GM12878 (cell line): ENCODE measurements around the gene LITAF. TPM values are rescaled to one million over a fixed set of nuclear protein-coding genes. Genes with fewer than 3 reads are reported as not detected.

ENCODE experiments used
- ATAC-seq: fragments of 200-7000 bp; cut with Tn5 transposase; 3 replicates; pipeline ENCODE4 v1.9.1; 2020; ENCODE audit warnings: mild to moderate bottlenecking, moderate library complexity
- BruUV-seq: library from RNA; stranded (reverse); fragments of 400-500 nt; replicated peaks from 2 replicates; lab custom pipeline; 2021; lab: Mats Ljungman, UMichigan
- CTCF ChIA-PET: fragments of 300-600 bp; sonication (Branson Sonifier 250); formaldehyde crosslinking; extraction: SDS; loops from one replicate; lab custom pipeline; 2021; ENCODE audit warnings: inconsistent platforms; lab: Yijun Ruan, JAX
- POLR2A ChIA-PET: fragments of 350-600 bp; formaldehyde crosslinking; extraction: SDS; loops from one replicate; lab custom pipeline; 2021; ENCODE audit warnings: inconsistent platforms; lab: Charles Lee
- RAD21 ChIA-PET: fragments of 300-600 bp; sonication (Branson Sonifier 250); formaldehyde crosslinking; loops from one replicate; lab custom pipeline; 2023; ENCODE audit warnings: antibody characterized with exemption; ENCODE audit not compliant: unreplicated experiment; lab: Charles Lee
- SMC1A ChIA-PET: fragments of 300-600 bp; sonication (Branson Sonifier 250); formaldehyde crosslinking; loops from one replicate; lab custom pipeline; 2023; ENCODE audit not compliant: unreplicated experiment, uncharacterized antibody; lab: Charles Lee
- DNase-seq: peaks from one replicate; pipeline ENCODE4 v3.0.0-alpha.2; 2011; ENCODE audit warnings: low read depth, low spot score
- FAIRE-seq: peaks from 3 replicates; lab custom pipeline; 2011; peaks lifted over from hg19 to GRCh38; lab: Jason Lieb, UNC
- H2AFZ ChIP-seq: 2 replicates; pipeline ENCODE4 v1.6.0; 2011; ENCODE audit warnings: low read depth, low read length, control low read depth; ENCODE audit not compliant: control insufficient read depth
- H3K27ac ChIP-seq: 2 replicates; pipeline ENCODE4 v1.5.1; 2011; ENCODE audit warnings: control low read depth; ENCODE audit not compliant: control insufficient read depth, insufficient read depth
- H3K27me3 ChIP-seq, 2 experiments: replicated peaks in 1 of 2; 2 replicates each; pipeline versions ENCODE4 v1.6.0 to v1.6.1; 2011; ENCODE audit warnings: low read length in 1 of 2; ENCODE audit not compliant: control insufficient read depth in 2 of 2, insufficient read depth in 2 of 2
- H3K36me3 ChIP-seq, 2 experiments: 2 replicates each; pipeline ENCODE4 v1.5.1; 2011; ENCODE audit warnings: low read length in 1 of 2; ENCODE audit not compliant: control insufficient read depth in 2 of 2, insufficient read depth in 2 of 2
- H3K4me1 ChIP-seq: 2 replicates; pipeline ENCODE4 v1.6.1; 2011; ENCODE audit warnings: mild to moderate bottlenecking, low read length, moderate library complexity, mixed read lengths; ENCODE audit not compliant: control insufficient read depth, insufficient read depth
- H3K4me2 ChIP-seq: 2 replicates; pipeline ENCODE4 v1.6.0; 2011; ENCODE audit warnings: control low read depth; ENCODE audit not compliant: control insufficient read depth, insufficient read depth
- H3K4me3 ChIP-seq: fragments of 200-600 bp; sonication (generic); 2 replicates; pipeline ENCODE4 v1.5.1; 2016
- H3K79me2 ChIP-seq: 2 replicates; pipeline ENCODE4 v1.6.0; 2011; ENCODE audit warnings: low read length; ENCODE audit not compliant: control insufficient read depth, insufficient read depth
- H3K9ac ChIP-seq: 2 replicates; pipeline ENCODE4 v1.8.0; 2011; ENCODE audit warnings: low read length, control low read depth, mixed read lengths; ENCODE audit not compliant: control insufficient read depth, insufficient read depth
- H3K9me3 ChIP-seq: replicated peaks from 3 replicates; pipeline ENCODE4 v1.5.1; 2011; ENCODE audit warnings: mild to moderate bottlenecking, low read length; ENCODE audit not compliant: control insufficient read depth, insufficient read depth
- H4K20me1 ChIP-seq: 2 replicates; pipeline ENCODE4 v1.6.0; 2011; ENCODE audit not compliant: control insufficient read depth, insufficient read depth
- REST ChIP-seq: IDR thresholded peaks from 2 replicates; pipeline ENCODE4 v1.6.1; 2012; ENCODE audit warnings: mild to moderate bottlenecking, low read depth, low read length
- SMAD1 ChIP-seq: fragments of 450-650 bp; IDR thresholded peaks from 2 replicates; pipeline ENCODE4 v1.6.1; 2018; ENCODE audit warnings: mild to moderate bottlenecking, low read depth; ENCODE audit not compliant: partially characterized antibody
- WGBS: methylation state at CpG from one replicate; pipeline ENCODE4 v1.1.6; 2016; ENCODE audit warnings: low lambda C conversion rate; ENCODE audit not compliant: insufficient replicate concordance, insufficient coverage; ENCODE audit errors: missing lambda C conversion rate; 5-methylcytosine and 5-hydroxymethylcytosine counted together
- in situ Hi-C: fragments of 300-500 bp; cut with MboI; formaldehyde crosslinking; loops from 9 replicates; pipeline ENCODE4 v1.14.3; 2018; ENCODE audit warnings: mixed read lengths
- intact Hi-C: fragments of 100-400 bp; cut with micrococcal nuclease; formaldehyde crosslinking; loops from one replicate; pipeline ENCODE4 v1.14.2; 2022; ENCODE audit not compliant: unreplicated experiment
- polyA plus RNA-seq, 11 experiments: library from polyadenylated mRNA; depleted of rRNA in 4 of 11; unstranded in 6 of 11; stranded (reverse) in 5 of 11; fragments of >200 nt; fragmentation: Nextera tagmentation in 4 of 11; fragmentation: Illumina TruSeq in 1 of 11; extraction: Ambion mirVana in 4 of 11; extraction: Trizol in 1 of 11; gene quantifications; 1 replicate in 1 of 11; 2 replicates in 10 of 11; pipeline versions ENCODE4 v1.2.1 to v1.2.3, GENCODE V29; 2011 to 2016; ENCODE audit warnings: inconsistent platforms in 2 of 11, missing spikeins in 2 of 11, low read depth in 1 of 11
- total RNA-seq, 4 experiments: library from RNA; depleted of rRNA in 3 of 4; stranded (reverse); fragments of >200 nt in 3 of 4; fragmentation: Illumina TruSeq in 1 of 4; extraction: Trizol in 1 of 4; gene quantifications; 2 replicates each; pipeline versions ENCODE4 v1.2.1 to v1.2.3, GENCODE V29; 2013 to 2021

LITAF gene
- total and polyA plus RNA-seq, 10 of the 15 experiments (the other 5 are each of a cell fraction or from before 2014, with no cell fraction given), result 99.2 to 211 (median 147) TPM

GRCh38 chr16:11601911-11602310, 15.2 kb upstream of the LITAF start:
- no peak for DNase-seq
- Histone ChIP-seq H3K9ac (no peak overlapping the region), H3K27ac (no peak overlapping the region), H3K4me2 (no peak overlapping the region), H3K4me1 (no peaks in the 10 kb centered on the region), H3K27me3 (no peaks in the 10 kb centered on the region), H2AFZ (no peak overlapping the region), H3K79me2 (no peaks in the 10 kb centered on the region), H3K4me3 (no peak overlapping the region), H4K20me1 (no peaks in the 10 kb centered on the region), H3K9me3 (no peaks in the 10 kb centered on the region), H3K36me3 (no peaks in the 10 kb centered on the region)
- POLR2A ChIA-PET, result interaction anchor here (1.0 kb wide), 1 partner anchor 15 kb away, joined by 4 read pairs; the partner anchor contains the start of gene LITAF
- SMC1A ChIA-PET, result interaction anchor here (1.4 to 1.5 kb wide), 2 partner anchors 20 to 135 kb away, joined by 3 to 4 read pairs; no protein-coding TSS in a partner anchor
- intact Hi-C loops (no loop called here), in situ Hi-C loops (no loop called here)
- no peak for TF ChIP-seq SMAD1
- no peak for TF ChIP-seq REST
- FAIRE-seq, result no peak
- CTCF ChIA-PET, result interaction anchor here (0.6 to 1.4 kb wide), 2 partner anchors 194 to 195 kb away, joined by 3 to 4 read pairs; no protein-coding TSS in a partner anchor
- RAD21 ChIA-PET, result interaction anchor here (1.3 kb wide), 1 partner anchor 72 kb away, joined by 3 read pairs; no protein-coding TSS in a partner anchor
- no peak for ATAC-seq
- 60% methylated on average over 8 of the region's 8 CpGs for WGBS
- BruUV-seq, result no TSS peak
